ENCODE measurements around the gene GNPAT. TPM values are rescaled to one million over a fixed set of nuclear protein-coding genes. Genes with fewer than 3 reads are reported as not detected.

GNPAT gene
- total and polyA plus RNA-seq, 2 of the 8 experiments (the other 6 are each of a cell fraction or from before 2014, with no cell fraction given), result 22.9 to 47.4 TPM

- H3K4me3 ChIP-seq (ENCODE audit: extremely low read depth in 1 of 4, insufficient read depth in 2 of 4, low read depth in 3 of 4, low read length in 4 of 4), result no peak overlapping the region
- DNase-seq (ENCODE audit: low read depth in 1 of 2, low spot score in 2 of 2) (no peak), FAIRE-seq (no peak)
- no peak overlapping the region for H2BK5ac ChIP-seq (ENCODE audit: low read depth, low read length)
- POLR2A ChIA-PET (ENCODE audit: partially characterized antibody), result interaction anchor here (1.6 kb wide), 1 partner anchor 14 kb away, joined by 3 read pairs; no protein-coding TSS in a partner anchor
- no peak overlapping the region for H2BK15ac ChIP-seq (ENCODE audit: low read length)
- no peak overlapping the region for H2BK120ac ChIP-seq (replicated peaks; ENCODE audit: low read depth, low read length)
- no peak overlapping the region for H4K8ac ChIP-seq (ENCODE audit: extremely low read depth, insufficient read depth, low read length)
- H2AFZ ChIP-seq (ENCODE audit: low read length), result no peak overlapping the region
- H3K23ac ChIP-seq (ENCODE audit: insufficient read length), result no peak overlapping the region
- H4K20me1 ChIP-seq (replicated peaks in 1 of 2; ENCODE audit: control insufficient read depth in 1 of 2, insufficient read depth in 2 of 2, low read length in 2 of 2), result peaks cover 0 to 3% of the 10 kb centered on the region in 2 experiments
- no peak overlapping the region for H2AK5ac ChIP-seq (ENCODE audit: low read depth, low read length)
- no peak overlapping the region for H3K9ac ChIP-seq (replicated peaks in 1 of 4; ENCODE audit: extremely low read depth in 1 of 4, low read depth in 3 of 4, low read length in 3 of 4)
- H3K4me1 ChIP-seq (replicated peaks in 1 of 4; ENCODE audit: control insufficient read depth in 3 of 4, insufficient read depth in 4 of 4, low read length in 3 of 4), result peaks cover 0 to 5% (median 0%) of the 10 kb centered on the region in 4 experiments; a peak in 1 of 7 replicates
- no peaks in the 10 kb centered on the region for H3K79me2 ChIP-seq (ENCODE audit: control insufficient read depth in 1 of 2, insufficient read depth in 2 of 2, low read length in 2 of 2)
- no peaks in the 10 kb centered on the region for H3K79me1 ChIP-seq (ENCODE audit: low read depth, low read length)
- no peak overlapping the region for H3K14ac ChIP-seq (ENCODE audit: insufficient read length)
- no peak overlapping the region for H4K91ac ChIP-seq (replicated peaks; ENCODE audit: insufficient read length, low read length)
- no peaks in the 10 kb centered on the region; a peak in 1 of 4 replicates for H3K9me3 ChIP-seq (ENCODE audit: insufficient read depth in 2 of 2, low read depth in 1 of 2, low read length in 1 of 2)
- CTCF ChIA-PET (ENCODE audit: partially characterized antibody), result interaction anchor here (1.1 kb wide), 2 partner anchors 18 to 23 kb away, joined by 3 read pairs; no protein-coding TSS in a partner anchor
- 88% methylated on average over 12 of the region's 12 CpGs; no CpG with 5 or more reads in 1 of the 2 experiments for WGBS, 2 experiments (ENCODE audit: extremely low coverage in 1 of 2, insufficient coverage in 1 of 2, insufficient read length in 1 of 2, insufficient replicate concordance in 2 of 2, low coverage in 1 of 2, low lambda C conversion rate in 2 of 2, missing lambda C conversion rate in 1 of 2)
- no peak overlapping the region for H3K4ac ChIP-seq (replicated peaks; ENCODE audit: insufficient read length, low read depth, low read length)
- H3K36me3 ChIP-seq (ENCODE audit: control insufficient read depth in 2 of 4, insufficient read depth in 4 of 4, low read length in 3 of 4), result no peaks in the 10 kb centered on the region
- peaks cover 0 to 8% (median 2%) of the 10 kb centered on the region in 4 experiments; a peak in 3 of 7 replicates for H3K27me3 ChIP-seq (replicated peaks in 1 of 4; ENCODE audit: control insufficient read depth in 3 of 4, extremely low read depth in 1 of 4, insufficient read depth in 3 of 4, low read length in 3 of 4)
- no peak overlapping the region for H3K4me2 ChIP-seq (ENCODE audit: insufficient read depth in 1 of 2, low read depth in 2 of 2, low read length in 2 of 2)
- no peak overlapping the region for H4K5ac ChIP-seq (ENCODE audit: insufficient read length, low read depth, low read length)
- H3K56ac ChIP-seq (replicated peaks; ENCODE audit: insufficient read length, low read depth, low read length), result no peak overlapping the region
- H3K18ac ChIP-seq (ENCODE audit: extremely low read depth, low read length), result no peak overlapping the region
- no peaks in the 10 kb centered on the region for H3K23me2 ChIP-seq (ENCODE audit: low read depth, low read length)
- no peak overlapping the region for H2BK12ac ChIP-seq (ENCODE audit: low read depth, low read length)
- TF ChIP-seq, protein P1, sequence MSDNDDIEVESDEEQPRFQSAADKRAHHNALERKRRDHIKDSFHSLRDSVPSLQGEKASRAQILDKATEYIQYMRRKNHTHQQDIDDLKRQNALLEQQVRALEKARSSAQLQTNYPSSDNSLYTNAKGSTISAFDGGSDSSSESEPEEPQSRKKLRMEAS (IDR thresholded peaks at IDR 0.05), result peak; percentile 19; the same call in 1 of the 2 replicates
- no peak for TF ChIP-seq EP300 (IDR thresholded peaks at IDR 0.05; ENCODE audit: borderline replicate concordance in 1 of 2, low read depth in 2 of 2, low read length in 2 of 2)
- TF ChIP-seq BRCA1 (IDR thresholded peaks at IDR 0.05; ENCODE audit: low read depth, low read length), result no peak
- H2BK20ac ChIP-seq (ENCODE audit: low read length), result no peak overlapping the region
- H3K27ac ChIP-seq (ENCODE audit: low read depth, low read length), result no peak overlapping the region
Observed at GRCh38 chr1:231192620-231193163, 48.3 kb upstream of the GNPAT start.
